ENCODE results near the gene FAM184B.

FAM184B gene

GRCh38 chr4:17761062-17761461, 20.4 kb downstream of the FAM184B start:
- 60 to 63% methylated on average over 1 of the region's 1 CpG for WGBS, 2 experiments
- Histone ChIP-seq H3K27ac (ENCODE audit: insufficient read depth, low read depth, low read length, poor library complexity, severe bottlenecking) (no peak overlapping the region), H3K4me3 (ENCODE audit: insufficient read depth, low read depth, low read length) (no peak overlapping the region), H3K4me1 (ENCODE audit: control insufficient read depth, insufficient read depth, low read length) (no peaks in the 10 kb centered on the region), H3K9me3 (ENCODE audit: control insufficient read depth, low read length) (no peaks in the 10 kb centered on the region), H3K27me3 (ENCODE audit: control insufficient read depth, insufficient read depth, low read length, poor library complexity, severe bottlenecking) (no peaks in the 10 kb centered on the region), H3K36me3 (ENCODE audit: control insufficient read depth, insufficient read depth, low read length) (no peaks in the 10 kb centered on the region)

DNA sequence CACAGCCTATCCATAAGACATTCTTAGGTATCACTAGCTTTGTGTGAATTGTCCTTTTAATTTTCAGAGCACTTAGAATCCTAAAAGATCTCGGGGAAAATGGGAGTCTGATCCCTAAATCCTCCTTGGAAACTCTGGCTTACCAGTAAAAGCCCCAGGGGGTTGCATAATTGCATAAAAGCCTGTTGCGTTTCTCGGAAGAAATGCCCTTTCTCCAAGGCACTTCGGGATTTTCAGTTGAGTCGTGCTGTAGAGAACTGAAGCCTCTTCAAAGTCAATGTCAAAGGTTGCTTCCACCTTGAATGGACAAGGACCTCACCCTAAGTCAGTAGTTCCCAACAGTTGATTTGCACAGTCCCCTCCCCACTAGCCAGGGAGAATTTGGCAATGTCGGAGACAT, 20.8 kb downstream of the FAM184B start:
- 47 to 56% methylated on average over 6 of the region's 6 CpGs for WGBS, 2 experiments
- no peaks in the 10 kb centered on the region for H3K9me3 ChIP-seq (ENCODE audit: control insufficient read depth, low read length)
- H3K27me3 ChIP-seq (ENCODE audit: control insufficient read depth, insufficient read depth, low read length, poor library complexity, severe bottlenecking): no peaks in the 10 kb centered on the region
- H3K4me1 ChIP-seq (ENCODE audit: control insufficient read depth, insufficient read depth, low read length): no peaks in the 10 kb centered on the region
- H3K4me3 ChIP-seq (ENCODE audit: insufficient read depth, low read depth, low read length): no peak overlapping the region
- H3K36me3 ChIP-seq (ENCODE audit: control insufficient read depth, insufficient read depth, low read length): no peaks in the 10 kb centered on the region
- H3K27ac ChIP-seq (ENCODE audit: insufficient read depth, low read depth, low read length, poor library complexity, severe bottlenecking): no peak overlapping the region

- Histone ChIP-seq H3K27ac (ENCODE audit: insufficient read depth, low read depth, low read length, poor library complexity, severe bottlenecking) (no peak overlapping the region), H3K9me3 (ENCODE audit: control insufficient read depth, low read length) (no peaks in the 10 kb centered on the region), H3K36me3 (ENCODE audit: control insufficient read depth, insufficient read depth, low read length) (no peaks in the 10 kb centered on the region), H3K4me1 (ENCODE audit: control insufficient read depth, insufficient read depth, low read length) (no peaks in the 10 kb centered on the region), H3K27me3 (ENCODE audit: control insufficient read depth, insufficient read depth, low read length, poor library complexity, severe bottlenecking) (no peaks in the 10 kb centered on the region), H3K4me3 (ENCODE audit: insufficient read depth, low read depth, low read length) (no peak overlapping the region)
- WGBS, 2 experiments: 84 to 91% methylated on average over 5 of the region's 5 CpGs
Observed at GRCh38 chr4:17758485-17758884, 22.9 kb downstream of the FAM184B start.

GRCh38 chr4:17757621-17758020, 23.8 kb downstream of the FAM184B start:
- no peak overlapping the region for H3K4me3 ChIP-seq (ENCODE audit: insufficient read depth, low read depth, low read length)
- no peak overlapping the region for H3K27ac ChIP-seq (ENCODE audit: insufficient read depth, low read depth, low read length, poor library complexity, severe bottlenecking)
- WGBS, 2 experiments: 100% methylated on average over 1 of the region's 1 CpG; no CpG with 5 or more reads in 1 of the 2 experiments
- H3K36me3 ChIP-seq (ENCODE audit: control insufficient read depth, insufficient read depth, low read length): no peaks in the 10 kb centered on the region
- H3K9me3 ChIP-seq (ENCODE audit: control insufficient read depth, low read length): no peaks in the 10 kb centered on the region
- no peaks in the 10 kb centered on the region for H3K27me3 ChIP-seq (ENCODE audit: control insufficient read depth, insufficient read depth, low read length, poor library complexity, severe bottlenecking)
- H3K4me1 ChIP-seq (ENCODE audit: control insufficient read depth, insufficient read depth, low read length): no peaks in the 10 kb centered on the region

DNA sequence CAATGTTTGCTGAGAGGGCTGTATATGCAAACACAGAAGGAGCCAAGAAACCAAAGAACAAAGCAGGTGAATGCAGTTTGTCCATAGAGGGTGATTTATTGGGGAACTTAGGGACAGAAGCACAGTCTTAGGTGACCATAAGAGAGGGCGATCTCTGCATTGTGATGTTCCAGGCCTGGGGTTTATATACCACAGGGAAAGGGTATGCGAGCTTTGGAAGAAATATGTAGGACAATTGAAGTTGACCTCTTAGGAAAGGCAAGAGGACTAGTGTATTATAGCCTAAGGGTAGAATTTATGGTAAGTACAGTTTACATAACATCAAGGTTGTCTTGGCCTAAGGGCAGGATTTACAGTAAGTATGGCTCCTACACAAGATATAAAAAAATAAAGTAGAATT, 27.8 kb downstream of the FAM184B start:
- H3K9me3 ChIP-seq (ENCODE audit: control insufficient read depth, low read length): no peaks in the 10 kb centered on the region
- no peak overlapping the region for H3K4me3 ChIP-seq (ENCODE audit: insufficient read depth, low read depth, low read length)
- 93 to 95% methylated on average over 2 of the region's 2 CpGs for WGBS, 2 experiments
- H3K4me1 ChIP-seq (ENCODE audit: control insufficient read depth, insufficient read depth, low read length): no peaks in the 10 kb centered on the region
- no peak overlapping the region for H3K27ac ChIP-seq (ENCODE audit: insufficient read depth, low read depth, low read length, poor library complexity, severe bottlenecking)
- H3K36me3 ChIP-seq (ENCODE audit: control insufficient read depth, insufficient read depth, low read length): no peaks in the 10 kb centered on the region
- H3K27me3 ChIP-seq (ENCODE audit: control insufficient read depth, insufficient read depth, low read length, poor library complexity, severe bottlenecking): no peaks in the 10 kb centered on the region

DNA sequence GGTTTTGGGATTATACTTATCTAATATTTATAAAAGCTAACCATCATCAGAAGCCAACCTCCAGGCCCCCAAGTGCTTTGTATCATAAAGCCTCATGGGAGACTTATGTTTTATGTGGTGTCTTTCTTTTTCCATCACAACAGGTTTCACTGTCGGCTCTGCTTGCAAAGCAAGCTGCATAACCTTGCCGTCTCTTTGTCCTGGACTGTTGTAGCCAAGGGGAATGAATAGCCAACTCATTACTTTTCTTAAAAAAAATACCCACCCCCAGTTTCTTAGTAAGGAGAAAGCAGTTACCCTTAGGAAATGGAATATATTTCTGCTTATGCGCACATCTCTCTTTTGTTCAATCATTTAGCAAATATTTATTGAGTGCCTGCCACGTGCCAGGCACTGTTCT, 40.7 kb downstream of the FAM184B start:
- 93 to 96% methylated on average over 3 to 4 of the region's 4 CpGs for WGBS, 2 experiments

GRCh38 chr4:17736484-17736883, 44.9 kb downstream of the FAM184B start:
- H3K27me3 ChIP-seq (ENCODE audit: control insufficient read depth, insufficient read depth, low read length, poor library complexity, severe bottlenecking): no peaks in the 10 kb centered on the region
- no peaks in the 10 kb centered on the region for H3K9me3 ChIP-seq (ENCODE audit: control insufficient read depth, low read length)
- no peak overlapping the region for H3K27ac ChIP-seq (ENCODE audit: insufficient read depth, low read depth, low read length, poor library complexity, severe bottlenecking)
- H3K4me1 ChIP-seq (ENCODE audit: control insufficient read depth, insufficient read depth, low read length): no peaks in the 10 kb centered on the region
- 88 to 97% methylated on average over 2 of the region's 2 CpGs for WGBS, 2 experiments
- no peak overlapping the region for H3K4me3 ChIP-seq (ENCODE audit: insufficient read depth, low read depth, low read length)
- no peaks in the 10 kb centered on the region for H3K36me3 ChIP-seq (ENCODE audit: control insufficient read depth, insufficient read depth, low read length)

More for the DNA sequence above, 40.7 kb downstream of the FAM184B start:
- no peak overlapping the region for H3K27ac ChIP-seq (ENCODE audit: insufficient read depth, low read depth, low read length, poor library complexity, severe bottlenecking)
- no peaks in the 10 kb centered on the region for H3K36me3 ChIP-seq (ENCODE audit: control insufficient read depth, insufficient read depth, low read length)
- no peaks in the 10 kb centered on the region for H3K9me3 ChIP-seq (ENCODE audit: control insufficient read depth, low read length)
- no peak overlapping the region for H3K4me3 ChIP-seq (ENCODE audit: insufficient read depth, low read depth, low read length)
- no peaks in the 10 kb centered on the region for H3K27me3 ChIP-seq (ENCODE audit: control insufficient read depth, insufficient read depth, low read length, poor library complexity, severe bottlenecking)
- H3K4me1 ChIP-seq (ENCODE audit: control insufficient read depth, insufficient read depth, low read length): no peaks in the 10 kb centered on the region

DNA sequence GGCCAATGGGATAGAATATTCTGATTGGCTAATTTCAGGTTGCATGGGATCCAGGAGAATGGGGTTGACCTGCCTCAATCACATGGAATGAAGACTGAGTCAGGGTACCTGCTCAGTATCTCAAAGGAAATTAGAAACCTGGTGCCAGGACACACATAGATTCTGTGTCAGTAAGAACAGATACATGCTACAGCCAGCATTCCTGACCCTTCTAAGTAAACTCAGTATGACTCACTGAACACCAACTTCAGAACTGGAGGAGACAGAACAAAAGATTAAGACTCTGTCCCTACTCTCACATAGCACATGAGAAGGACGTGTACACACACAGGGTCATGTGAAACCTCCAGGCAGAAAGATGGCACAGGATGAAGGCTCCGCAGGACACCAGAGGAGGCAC, 54.5 kb downstream of the FAM184B start:
- H3K4me1 ChIP-seq (ENCODE audit: control insufficient read depth, insufficient read depth, low read length): no peaks in the 10 kb centered on the region
- H3K27me3 ChIP-seq (ENCODE audit: control insufficient read depth, insufficient read depth, low read length, poor library complexity, severe bottlenecking): no peaks in the 10 kb centered on the region
- 88% methylated on average over 2 of the region's 2 CpGs for WGBS, 2 experiments

GRCh38 chr4:17723648-17724047, 57.8 kb downstream of the FAM184B start:
- no peak overlapping the region for H3K27ac ChIP-seq (ENCODE audit: insufficient read depth, low read depth, low read length, poor library complexity, severe bottlenecking)
- H3K4me3 ChIP-seq (ENCODE audit: insufficient read depth, low read depth, low read length): no peak overlapping the region
- H3K4me1 ChIP-seq (ENCODE audit: control insufficient read depth, insufficient read depth, low read length): no peaks in the 10 kb centered on the region
- no peaks in the 10 kb centered on the region for H3K9me3 ChIP-seq (ENCODE audit: control insufficient read depth, low read length)
- no peaks in the 10 kb centered on the region for H3K27me3 ChIP-seq (ENCODE audit: control insufficient read depth, insufficient read depth, low read length, poor library complexity, severe bottlenecking)
- no peaks in the 10 kb centered on the region for H3K36me3 ChIP-seq (ENCODE audit: control insufficient read depth, insufficient read depth, low read length)
- WGBS, 2 experiments: 91 to 93% methylated on average over 7 of the region's 7 CpGs

More for the DNA sequence above, 54.5 kb downstream of the FAM184B start:
- Histone ChIP-seq H3K9me3 (ENCODE audit: control insufficient read depth, low read length) (no peaks in the 10 kb centered on the region), H3K36me3 (ENCODE audit: control insufficient read depth, insufficient read depth, low read length) (no peaks in the 10 kb centered on the region), H3K27ac (ENCODE audit: insufficient read depth, low read depth, low read length, poor library complexity, severe bottlenecking) (no peak overlapping the region), H3K4me3 (ENCODE audit: insufficient read depth, low read depth, low read length) (no peak overlapping the region)

GRCh38 chr4:17722356-17722700, 59.1 kb downstream of the FAM184B start:
- Histone ChIP-seq H3K36me3 (ENCODE audit: control insufficient read depth, insufficient read depth, low read length) (no peaks in the 10 kb centered on the region), H3K27me3 (ENCODE audit: control insufficient read depth, insufficient read depth, low read length, poor library complexity, severe bottlenecking) (no peaks in the 10 kb centered on the region), H3K4me3 (ENCODE audit: insufficient read depth, low read depth, low read length) (no peak overlapping the region), H3K27ac (ENCODE audit: insufficient read depth, low read depth, low read length, poor library complexity, severe bottlenecking) (no peak overlapping the region), H3K4me1 (ENCODE audit: control insufficient read depth, insufficient read depth, low read length) (no peaks in the 10 kb centered on the region), H3K9me3 (ENCODE audit: control insufficient read depth, low read length) (no peaks in the 10 kb centered on the region)
- WGBS, 2 experiments: 81 to 86% methylated on average over 3 of the region's 3 CpGs
